Neural cell (in vitro differentiated cells): ENCODE data around the gene PLCH1.

Source experiments
- EP300 ChIP-seq: fragments of 450-650 bp; conservative IDR thresholded peaks from 2 replicates; pipeline ENCODE4 v1.6.1; 2014; ENCODE audit warnings: antibody characterized with exemption, mild to moderate bottlenecking, moderate library complexity; ENCODE audit not compliant: poor library complexity, severe bottlenecking
- EZH2 ChIP-seq: fragments of 200-600, 300-800 bp; shearing (Covaris generic), sonication (generic); IDR thresholded peaks from 2 replicates; pipeline ENCODE4 v1.6.1; 2014; ENCODE audit warnings: antibody characterized with exemption, low read length, borderline replicate concordance, mild to moderate bottlenecking; ENCODE audit not compliant: insufficient read depth, poor library complexity, severe bottlenecking
- POLR2AphosphoS5 ChIP-seq: IDR thresholded peaks from 2 replicates; pipeline ENCODE4 v1.6.1; 2012
- RAD21 ChIP-seq: fragments of 450-650 bp; conservative IDR thresholded peaks from 2 replicates; pipeline ENCODE4 v1.6.1; 2014; ENCODE audit warnings: antibody characterized with exemption, mild to moderate bottlenecking, moderate library complexity
- TAF1 ChIP-seq: IDR thresholded peaks from 2 replicates; pipeline ENCODE4 v1.6.1; 2012; ENCODE audit warnings: low read depth
- TF ChIP-seq, protein P1 (sequence below): fragments of 450-650 bp; IDR thresholded peaks from 2 replicates; pipeline ENCODE4 v1.5.1; 2014; ENCODE audit warnings: antibody characterized with exemption, mild to moderate bottlenecking, moderate library complexity; ENCODE audit not compliant: poor library complexity, severe bottlenecking
- TF ChIP-seq, protein P2 (sequence below): IDR thresholded peaks from 2 replicates; pipeline ENCODE4 v1.6.1; 2012; ENCODE audit warnings: borderline replicate concordance

DNA sequence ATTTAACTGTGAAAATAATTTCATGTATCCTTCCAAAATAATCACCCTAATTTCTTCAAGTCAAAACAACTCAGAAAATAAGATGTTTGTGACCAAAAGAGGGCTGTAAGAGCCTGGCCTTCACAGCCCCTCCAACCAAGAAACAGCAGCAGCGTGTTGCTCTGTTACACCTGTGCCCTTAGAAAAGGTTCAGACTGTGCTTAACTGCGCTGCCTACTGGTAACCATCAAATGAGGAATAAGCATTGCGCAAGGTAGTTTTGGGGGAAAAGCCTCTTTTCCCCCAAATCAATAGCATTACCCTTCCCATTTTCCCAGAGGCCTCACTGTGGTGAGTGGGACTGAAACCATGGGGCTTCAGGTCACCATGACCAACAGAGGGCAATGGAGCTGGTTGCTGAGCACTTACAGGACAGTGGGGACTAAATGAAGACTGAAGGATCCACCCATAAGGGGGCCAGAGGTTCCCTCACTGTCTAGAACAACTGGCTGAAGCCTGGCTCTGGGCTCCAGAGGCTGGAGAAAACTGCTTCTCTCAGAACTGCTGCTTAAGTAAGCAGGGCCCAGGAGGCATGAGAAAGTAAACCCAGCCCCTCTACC is 110.7 kb downstream of the PLCH1 start:
- TF ChIP-seq RAD21 (no peak), POLR2AphosphoS5 (no peak), EZH2 (no peak), EP300 (no peak), TAF1 (no peak)
- TF ChIP-seq, protein P1, sequence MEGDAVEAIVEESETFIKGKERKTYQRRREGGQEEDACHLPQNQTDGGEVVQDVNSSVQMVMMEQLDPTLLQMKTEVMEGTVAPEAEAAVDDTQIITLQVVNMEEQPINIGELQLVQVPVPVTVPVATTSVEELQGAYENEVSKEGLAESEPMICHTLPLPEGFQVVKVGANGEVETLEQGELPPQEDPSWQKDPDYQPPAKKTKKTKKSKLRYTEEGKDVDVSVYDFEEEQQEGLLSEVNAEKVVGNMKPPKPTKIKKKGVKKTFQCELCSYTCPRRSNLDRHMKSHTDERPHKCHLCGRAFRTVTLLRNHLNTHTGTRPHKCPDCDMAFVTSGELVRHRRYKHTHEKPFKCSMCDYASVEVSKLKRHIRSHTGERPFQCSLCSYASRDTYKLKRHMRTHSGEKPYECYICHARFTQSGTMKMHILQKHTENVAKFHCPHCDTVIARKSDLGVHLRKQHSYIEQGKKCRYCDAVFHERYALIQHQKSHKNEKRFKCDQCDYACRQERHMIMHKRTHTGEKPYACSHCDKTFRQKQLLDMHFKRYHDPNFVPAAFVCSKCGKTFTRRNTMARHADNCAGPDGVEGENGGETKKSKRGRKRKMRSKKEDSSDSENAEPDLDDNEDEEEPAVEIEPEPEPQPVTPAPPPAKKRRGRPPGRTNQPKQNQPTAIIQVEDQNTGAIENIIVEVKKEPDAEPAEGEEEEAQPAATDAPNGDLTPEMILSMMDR, result no peak
- TF ChIP-seq, protein P2, sequence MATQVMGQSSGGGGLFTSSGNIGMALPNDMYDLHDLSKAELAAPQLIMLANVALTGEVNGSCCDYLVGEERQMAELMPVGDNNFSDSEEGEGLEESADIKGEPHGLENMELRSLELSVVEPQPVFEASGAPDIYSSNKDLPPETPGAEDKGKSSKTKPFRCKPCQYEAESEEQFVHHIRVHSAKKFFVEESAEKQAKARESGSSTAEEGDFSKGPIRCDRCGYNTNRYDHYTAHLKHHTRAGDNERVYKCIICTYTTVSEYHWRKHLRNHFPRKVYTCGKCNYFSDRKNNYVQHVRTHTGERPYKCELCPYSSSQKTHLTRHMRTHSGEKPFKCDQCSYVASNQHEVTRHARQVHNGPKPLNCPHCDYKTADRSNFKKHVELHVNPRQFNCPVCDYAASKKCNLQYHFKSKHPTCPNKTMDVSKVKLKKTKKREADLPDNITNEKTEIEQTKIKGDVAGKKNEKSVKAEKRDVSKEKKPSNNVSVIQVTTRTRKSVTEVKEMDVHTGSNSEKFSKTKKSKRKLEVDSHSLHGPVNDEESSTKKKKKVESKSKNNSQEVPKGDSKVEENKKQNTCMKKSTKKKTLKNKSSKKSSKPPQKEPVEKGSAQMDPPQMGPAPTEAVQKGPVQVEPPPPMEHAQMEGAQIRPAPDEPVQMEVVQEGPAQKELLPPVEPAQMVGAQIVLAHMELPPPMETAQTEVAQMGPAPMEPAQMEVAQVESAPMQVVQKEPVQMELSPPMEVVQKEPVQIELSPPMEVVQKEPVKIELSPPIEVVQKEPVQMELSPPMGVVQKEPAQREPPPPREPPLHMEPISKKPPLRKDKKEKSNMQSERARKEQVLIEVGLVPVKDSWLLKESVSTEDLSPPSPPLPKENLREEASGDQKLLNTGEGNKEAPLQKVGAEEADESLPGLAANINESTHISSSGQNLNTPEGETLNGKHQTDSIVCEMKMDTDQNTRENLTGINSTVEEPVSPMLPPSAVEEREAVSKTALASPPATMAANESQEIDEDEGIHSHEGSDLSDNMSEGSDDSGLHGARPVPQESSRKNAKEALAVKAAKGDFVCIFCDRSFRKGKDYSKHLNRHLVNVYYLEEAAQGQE, result no peak
